ENCODE measurements around the gene CD93.

The CD93 gene

DNA sequence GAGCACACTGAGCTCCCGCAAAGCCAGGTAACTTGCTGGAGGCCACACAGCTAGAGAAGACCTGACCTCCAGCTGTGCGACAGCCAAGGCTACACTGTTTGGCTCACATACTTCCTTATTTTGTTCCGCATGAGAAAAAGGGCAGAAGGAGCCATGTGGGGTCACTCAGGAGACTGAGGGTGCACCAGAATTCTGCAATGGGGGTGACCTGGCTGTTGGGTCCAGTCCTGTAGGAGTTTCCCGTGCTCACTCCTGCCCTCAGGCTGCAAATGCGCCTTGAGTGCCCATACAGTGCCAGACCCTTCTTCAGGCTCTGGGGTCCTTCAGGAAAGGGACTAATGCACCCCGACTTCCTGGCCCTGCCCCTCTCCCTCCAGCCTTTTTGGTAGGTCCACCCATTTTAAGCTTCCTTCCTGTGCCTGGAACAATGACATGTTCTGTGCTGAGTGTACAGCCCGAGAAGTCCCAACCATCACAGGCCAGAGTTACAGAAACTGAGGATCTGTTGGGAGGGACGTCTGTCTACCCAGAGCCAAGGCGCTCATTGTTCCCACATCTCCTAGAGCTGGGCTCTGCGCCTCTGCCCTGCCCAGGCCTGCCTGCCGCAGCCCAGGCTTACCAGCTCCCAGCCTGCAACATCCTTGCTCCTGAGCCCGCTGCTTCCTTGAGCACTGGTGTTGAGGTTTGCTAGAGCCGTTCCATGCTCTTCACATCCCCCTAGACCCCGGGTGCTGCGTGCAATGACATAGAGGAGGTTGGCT, 33.5 kb upstream of the CD93 start:
- DNase-seq = no peak

DNA sequence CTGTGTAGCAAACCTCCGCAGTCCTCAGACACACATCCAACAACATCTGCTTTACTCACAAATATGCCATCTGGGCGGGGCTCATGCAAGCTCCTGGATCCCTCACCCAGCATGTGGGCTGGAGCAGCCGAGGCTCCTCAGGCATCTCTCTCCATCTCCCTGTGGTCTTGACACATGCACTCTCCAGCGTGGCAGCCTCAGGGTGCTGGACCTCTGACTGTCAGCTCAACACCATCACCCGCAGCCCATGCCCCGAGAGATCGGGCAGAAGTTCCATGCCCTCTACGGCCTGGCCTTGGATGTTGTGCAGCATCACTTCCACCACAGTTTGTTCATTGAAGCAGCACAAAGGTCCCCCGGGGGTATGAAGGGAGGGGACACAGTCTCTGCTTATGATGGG, 32.6 kb upstream of the CD93 start:
- no peak for DNase-seq

DNA sequence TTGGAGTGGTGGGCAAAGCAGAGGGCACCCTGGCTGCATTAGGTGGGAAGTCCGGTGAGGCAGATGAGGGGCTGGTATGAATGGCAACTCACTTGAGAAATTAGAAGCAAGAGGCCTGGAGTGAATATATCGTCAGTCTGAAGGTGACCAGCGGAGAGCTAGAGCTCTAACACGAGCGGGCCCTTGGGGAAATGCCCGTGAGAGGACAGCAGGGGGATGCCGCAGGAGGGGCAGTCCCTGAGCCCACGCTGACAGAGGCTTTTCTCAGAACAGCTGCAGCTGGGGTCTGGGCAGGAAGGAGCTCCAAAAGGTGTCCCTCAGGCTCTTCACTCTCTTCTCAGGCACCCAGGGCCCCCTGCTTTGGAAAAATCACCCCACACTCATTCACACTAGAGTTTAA, 32.0 kb upstream of the CD93 start:
- DNase-seq = no peak

DNA sequence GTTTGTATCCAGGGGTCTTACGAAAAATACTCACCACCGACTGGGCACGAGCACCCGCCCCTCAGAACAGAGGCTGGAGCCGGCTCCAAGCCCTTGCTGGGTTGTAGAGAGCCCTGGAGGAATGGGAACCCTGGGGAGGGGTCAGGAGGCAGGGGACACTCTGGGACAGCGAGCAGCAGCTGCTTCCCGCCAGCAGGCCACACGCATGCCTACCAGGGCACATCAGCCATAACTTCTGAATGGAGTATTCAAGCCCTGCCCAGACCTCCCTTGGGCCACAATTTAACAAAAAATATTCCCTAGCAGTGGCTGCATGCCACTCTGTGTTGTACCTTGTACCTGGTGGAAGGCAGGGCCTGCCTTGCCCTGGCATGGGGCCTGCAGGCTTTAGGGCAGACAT, 31.6 kb upstream of the CD93 start:
- no peak for DNase-seq

DNA sequence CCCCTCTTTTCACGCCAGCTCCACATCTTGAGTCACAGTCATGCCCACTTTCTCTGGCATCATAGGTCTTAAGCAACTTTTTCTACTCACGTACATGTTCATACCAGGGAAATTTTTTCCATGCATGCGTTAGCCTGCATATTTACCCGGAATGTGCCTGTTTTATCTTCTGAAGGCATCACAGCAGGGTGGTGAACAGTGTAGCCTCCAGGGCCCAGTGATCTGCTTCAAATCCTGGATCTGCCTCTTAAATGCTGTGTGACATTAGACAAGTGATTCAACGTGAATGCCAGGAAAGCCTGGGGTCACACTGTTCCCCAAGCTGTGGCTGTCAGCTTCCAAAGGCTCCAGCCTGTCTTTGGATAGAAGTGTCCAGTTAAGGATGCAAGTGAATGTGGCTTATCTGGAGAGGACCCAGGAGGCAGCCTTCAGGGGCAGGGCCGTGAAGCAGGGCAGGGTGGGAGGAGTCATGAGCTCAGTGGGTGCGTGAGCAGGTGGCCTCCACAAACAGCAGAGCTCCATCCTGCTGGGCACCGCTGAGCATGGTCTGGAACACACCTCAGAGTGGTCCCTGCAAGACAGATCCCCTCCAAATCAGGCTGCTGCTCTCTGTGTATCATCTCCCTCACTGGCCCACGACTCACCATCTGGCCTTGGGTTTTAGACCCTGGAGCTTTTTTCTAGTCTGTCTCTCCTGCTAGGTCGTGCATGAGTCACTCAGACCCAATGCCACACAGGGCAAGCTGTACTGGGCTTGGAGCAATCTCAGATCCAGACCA, 30.4 kb upstream of the CD93 start:
- no peak for DNase-seq

DNA sequence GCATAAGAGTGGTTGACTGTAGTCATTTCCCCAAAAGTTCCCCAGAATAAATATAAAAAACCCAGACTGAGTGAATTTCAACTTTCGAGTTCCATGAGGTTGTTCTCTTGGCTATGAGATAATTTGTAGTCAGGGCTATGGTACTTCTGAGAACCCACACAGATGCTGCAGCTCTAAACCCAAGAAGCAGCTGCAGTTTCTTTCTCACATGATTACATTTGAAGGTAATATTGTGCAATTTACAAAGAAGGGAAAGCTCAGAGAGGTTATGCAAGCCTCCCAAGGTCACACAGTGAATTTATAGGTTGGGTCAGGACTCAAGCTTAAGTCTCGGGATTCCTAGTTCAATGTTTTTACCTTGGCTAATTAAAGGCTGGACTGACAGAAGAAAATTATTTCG, 29.7 kb upstream of the CD93 start:
- DNase-seq = no peak

DNA sequence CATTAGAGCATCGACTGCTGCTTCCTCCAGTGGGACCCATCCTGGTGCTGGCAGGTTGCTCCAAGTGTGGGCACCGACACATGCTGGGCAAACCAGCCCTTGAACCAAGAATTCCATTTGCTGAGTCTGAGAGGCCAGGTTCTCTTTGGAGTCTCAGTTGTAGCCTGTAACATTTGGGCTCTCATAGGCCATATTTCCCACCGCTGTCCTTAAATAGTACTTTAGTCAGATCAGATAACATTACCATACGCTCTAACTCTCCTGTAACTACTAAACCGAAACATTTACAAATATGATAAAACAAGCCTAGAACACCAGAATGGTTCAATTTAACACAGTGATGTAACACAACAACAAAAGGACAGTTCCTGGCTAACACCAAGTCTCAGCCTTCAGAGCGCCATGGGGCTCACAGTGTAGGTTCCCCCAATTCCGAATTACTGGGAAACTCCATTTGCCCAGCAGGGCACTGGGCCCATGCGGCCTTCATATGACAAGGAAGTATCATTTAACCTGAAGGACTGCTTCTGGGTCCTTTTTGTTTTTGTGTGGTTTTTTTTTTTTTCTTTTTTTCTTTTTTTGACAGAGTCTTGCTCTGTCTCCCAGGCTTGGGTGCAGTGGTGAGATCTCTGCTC, 28.4 kb upstream of the CD93 start:
- no peak for DNase-seq

DNA sequence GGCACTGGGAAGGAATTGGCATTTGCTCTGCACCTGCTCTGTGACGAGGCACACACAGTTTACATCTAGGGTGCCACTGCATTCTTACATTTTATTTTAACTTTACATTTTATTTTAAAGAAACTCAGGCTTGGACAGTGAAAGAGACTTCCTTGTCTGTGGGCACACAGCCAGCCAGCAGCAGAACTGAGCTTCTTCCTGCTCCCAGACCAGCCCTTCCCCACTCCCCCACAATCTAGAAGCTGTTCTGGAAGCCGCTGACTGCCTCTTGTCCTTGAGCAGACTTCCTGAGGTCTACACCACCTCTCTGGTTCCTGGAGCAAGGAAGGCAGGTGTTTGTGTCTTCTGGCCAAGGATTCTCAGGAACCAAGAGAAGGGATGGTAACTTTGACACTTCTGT, 27.9 kb upstream of the CD93 start:
- DNase-seq = no peak

DNA sequence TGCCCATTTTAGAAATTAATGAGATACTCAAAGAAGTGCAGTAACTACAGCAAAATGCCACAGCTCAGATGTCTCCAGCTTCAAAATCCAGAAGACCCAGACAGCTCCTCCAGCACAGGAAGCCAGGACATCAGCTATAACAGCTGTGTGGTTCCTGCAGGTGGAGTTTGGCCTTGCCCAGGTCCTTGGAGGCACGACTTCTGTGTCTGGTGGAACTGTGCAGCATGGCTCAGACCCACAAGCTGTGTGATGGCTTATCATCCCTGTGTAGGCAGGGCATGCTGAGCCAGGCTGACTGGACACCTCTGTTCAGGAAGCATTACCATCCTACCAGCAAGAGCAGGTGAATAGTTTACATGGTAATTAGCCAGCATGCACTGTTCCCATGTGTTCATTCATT, 26.5 kb upstream of the CD93 start:
- no peak for DNase-seq

DNA sequence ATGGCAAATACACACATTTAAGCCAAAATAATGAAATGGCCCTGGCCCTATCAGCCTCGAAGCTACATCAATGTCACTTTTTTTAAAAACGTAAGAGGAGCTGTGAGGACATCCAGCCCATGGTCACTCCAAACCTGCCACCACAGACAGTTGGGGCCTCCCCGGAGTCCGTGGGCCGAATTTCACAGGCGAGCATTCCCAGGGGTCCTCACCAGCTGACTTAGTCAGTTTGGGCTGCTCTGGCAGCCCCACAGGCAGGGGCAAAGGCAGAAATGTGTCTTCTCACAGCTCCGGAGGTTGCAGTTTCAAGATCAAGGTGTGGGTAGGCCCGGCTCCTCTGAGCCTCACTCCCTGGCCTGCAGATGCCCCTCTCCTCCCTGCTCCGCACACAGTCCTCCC, 25.8 kb upstream of the CD93 start:
- DNase-seq = no peak

DNA sequence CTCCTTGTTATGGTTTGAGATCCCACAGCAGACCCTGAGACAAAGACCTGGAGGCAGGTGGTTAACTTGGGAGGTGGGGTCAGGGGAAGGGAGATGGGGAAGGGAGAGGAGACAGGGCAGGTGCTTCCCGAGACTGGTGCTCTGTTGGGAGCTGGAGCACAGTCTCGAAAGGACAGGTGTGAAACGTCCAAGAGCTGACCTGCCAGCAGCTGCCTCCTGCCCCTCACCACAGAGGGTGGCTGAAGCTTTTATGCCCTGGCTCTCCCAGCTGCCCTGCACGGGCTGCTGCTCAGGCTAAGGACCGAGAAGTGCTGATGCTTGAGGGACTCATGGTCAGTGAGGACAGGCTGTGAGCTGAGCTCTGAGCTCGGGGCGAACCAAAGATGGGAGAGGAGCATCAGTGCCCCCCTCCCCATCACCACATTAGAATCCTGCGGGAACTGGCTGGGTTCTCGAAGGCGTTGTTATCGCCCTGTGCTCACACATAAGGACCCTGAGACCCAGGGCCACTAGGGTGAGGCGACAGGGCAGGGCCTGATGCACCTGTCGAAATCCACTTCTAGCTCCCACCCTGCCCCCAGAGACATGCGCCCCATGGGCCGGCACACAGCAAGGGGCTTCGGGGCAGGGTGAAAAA, 25.3 kb upstream of the CD93 start:
- DNase-seq = no peak

DNA sequence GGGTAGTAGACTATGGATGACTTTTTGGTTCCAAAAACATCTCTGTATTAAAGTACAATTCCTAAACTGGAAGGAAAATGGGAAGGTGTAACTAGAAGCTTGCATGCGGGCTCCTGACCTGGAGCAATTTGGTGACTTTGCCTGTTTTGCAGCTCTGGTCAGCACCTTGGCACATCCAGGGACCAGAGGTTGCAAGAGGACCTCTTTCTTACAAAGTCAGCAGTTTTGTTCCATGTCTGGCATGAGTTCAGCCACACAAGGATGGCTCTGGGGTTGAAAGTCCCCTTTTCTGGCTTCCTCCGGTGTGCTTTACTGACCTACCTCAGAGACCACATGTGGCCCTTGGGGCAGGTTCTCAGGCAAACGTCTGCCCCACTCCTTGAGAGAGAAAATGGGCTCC, 22.7 kb upstream of the CD93 start:
- DNase-seq = no peak

DNA sequence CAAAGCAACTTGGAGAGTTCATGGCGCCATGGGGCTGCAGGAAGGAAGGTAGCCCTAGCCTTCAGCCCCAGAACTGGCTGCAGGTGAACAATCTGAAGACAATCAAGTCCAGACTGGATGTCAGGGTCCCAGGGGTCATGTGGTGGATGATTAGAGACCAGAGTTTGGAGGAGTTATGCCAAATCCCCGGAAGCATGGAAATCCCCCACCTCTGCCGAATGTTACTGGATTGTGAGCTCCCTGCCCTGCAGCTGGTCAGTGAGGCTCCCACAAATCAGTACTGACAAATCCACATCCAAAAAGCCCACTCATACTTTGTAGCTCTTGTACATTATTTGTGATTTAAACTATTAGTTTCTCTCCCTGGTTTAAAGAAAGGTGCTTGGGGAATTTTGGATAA, 21.3 kb upstream of the CD93 start:
- DNase-seq = no peak

DNA sequence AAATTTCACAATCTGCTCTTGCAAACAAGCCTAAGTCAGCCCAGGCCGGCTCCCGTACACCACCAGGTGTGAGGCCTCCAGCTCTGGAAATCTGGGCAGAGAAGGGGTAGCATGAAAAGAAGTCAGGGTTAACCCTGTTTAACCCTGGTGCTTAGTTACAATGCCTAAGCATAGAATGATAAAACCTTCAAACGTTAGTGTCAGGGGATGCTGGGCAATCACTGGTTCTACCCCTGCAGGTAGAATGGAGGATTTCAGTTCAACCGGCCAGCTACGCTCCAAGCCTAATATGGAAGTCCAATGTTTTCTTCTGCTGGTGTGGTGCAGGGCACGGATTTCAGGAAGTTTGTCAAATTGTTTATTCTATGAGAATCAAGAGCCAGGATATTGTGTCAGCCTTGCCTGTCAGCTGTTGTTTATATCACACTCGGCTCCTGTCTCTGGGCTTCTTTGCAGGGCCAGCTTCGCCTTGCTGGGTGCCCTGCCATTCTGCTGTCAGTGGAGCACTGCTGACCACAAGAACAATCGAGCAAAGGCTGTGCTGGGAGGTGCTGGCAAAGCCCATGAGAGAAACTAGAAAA, 20.2 kb upstream of the CD93 start:
- DNase-seq = no peak

DNA sequence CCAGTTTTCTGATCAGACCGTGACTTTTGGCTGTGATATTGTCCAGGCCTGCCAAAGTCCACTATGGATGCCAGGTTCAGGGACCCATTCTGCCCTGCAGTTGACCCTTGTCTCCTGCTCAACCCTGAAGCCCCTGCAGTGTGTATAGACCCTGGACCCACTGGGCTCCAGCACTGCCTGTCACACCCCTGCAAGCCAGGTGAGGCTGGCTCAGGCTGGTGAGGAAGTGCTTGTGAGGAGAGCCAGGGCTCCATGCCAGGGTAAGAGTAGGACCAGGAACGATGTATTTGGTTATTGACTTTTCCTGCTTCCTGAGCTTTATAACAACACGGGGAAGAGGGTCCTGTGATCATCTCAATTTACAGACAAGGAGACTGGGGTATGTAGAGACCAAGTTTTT, 19.1 kb upstream of the CD93 start:
- no peak for DNase-seq

DNA sequence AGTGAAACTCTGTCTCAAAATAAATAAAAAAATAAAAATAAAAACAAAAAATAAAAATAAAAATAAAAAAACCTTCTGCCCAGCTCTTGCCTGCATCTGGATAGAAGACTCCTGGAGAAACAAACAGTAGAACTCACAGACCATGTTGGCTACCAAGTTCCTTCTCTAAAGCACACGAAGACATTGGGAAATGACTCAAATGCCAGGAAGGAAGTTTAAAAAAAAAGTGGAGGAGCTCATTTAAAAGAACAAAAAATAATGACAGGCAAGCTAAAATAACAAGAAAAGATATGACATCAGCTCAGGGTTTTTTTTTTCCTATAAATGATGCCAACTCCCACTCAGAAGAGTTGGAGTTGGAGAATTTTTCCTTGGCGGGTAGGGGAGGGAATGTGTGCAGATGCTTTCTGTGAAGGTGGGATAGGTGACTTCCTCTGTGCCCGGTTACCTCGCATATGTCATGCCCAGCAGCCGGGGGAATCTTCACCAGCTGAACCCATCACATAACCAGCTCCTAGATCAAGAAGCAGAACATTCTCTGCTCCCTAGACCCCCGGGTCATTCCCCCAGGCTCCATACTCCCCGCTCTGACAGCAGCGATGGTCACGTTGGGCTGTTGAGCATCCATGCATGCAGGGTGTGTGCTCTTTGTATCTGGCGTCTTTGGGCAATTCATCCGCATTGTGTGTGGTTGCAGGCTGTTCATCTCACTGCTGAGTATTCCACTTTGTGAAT, 17.3 kb upstream of the CD93 start:
- no peak for DNase-seq

DNA sequence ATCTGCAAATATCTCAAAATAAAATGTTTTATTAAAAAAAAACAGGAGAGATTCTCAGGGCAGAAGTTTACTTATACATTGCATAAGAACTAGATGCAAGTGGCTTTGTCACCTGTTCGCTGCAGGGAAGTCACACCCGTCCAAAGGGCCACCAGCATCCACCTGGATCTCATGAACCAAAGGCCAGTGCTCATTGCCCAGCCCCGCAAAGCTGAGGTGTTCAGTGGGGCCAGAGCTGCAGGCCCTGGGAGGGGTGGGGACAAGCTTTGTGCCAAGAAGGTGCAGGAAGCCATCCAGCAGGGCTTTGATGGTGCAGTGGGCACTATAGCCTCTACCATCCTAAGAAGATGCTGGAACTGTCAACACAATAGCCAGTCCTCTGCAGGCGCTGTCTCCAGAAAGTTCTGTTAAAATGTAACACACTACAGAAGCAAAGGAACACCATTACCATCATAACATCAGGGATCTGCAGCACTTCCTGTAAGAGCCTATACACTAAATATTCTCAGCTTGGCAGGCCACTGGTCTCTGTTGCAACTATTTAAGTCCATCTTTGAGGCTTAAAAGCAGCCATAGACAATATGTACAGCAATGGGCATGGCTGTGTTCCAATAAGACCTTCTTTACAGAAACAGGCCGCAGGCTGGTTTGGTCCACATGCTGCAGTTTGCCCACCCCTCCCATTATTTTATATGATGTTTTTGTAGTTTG, 15.7 kb upstream of the CD93 start:
- DNase-seq = no peak

DNA sequence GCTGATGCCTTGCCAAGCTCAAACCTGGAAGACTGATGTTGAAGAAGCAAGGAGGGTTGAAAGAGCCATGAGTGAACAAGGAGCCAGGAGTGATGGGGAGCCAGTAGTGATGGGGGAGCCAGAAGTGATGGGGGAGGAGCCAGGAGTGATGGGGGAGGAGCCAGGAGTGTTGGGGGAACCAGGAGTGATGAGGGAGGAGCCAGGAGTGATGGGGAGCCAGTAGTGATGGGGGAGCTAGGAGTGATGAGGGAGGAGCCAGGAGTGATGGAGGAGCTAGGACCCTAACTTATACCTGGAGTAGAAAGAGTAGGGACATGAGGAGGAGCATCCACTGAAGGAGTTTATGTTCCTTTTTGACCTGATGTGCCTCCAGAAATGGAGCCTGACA, 14.6 kb upstream of the CD93 start:
- no peak for DNase-seq

DNA sequence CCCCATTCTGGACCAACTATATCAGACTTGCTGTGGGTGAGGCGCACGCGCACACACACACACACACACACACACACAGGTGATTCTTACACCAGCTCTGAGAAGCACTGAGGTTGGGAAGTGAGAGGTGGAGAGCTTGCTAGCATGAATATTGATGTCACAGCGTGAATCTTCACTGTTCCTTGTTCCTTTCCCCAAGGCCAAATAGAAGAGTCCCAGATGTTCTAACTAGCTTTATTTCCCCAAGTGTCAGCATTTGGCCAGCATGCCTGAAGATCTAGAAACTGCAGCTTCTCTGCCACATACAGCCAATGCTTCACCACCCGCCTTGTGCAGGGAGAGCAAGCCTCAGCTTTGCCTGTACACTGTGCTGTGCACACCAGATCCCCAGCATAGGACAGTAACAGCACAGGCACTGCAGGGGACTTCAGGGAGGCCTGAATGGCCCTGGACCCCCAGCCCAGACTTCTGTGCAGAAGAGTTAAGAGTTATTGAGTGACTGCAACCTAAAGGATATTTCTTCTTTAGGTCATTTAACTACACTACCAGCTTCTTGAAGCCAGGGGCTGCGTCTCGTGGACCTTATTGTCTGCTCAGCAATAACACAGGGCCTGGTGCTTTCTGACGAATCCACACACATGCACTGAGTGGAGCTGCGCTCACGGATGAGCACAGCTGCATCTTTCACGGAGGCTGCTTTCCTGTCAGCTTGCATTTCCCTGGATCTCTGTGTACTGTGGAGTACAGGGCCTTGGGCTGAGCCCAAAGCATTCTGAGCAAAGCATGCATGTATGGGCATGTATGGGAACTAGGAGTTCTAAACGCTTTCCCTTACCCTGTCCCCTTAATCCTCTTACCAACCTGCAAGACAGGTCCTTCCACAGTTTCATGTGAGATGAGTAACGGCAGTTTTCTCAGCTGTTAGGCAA, 13.9 kb upstream of the CD93 start:
- no peak for DNase-seq

DNA sequence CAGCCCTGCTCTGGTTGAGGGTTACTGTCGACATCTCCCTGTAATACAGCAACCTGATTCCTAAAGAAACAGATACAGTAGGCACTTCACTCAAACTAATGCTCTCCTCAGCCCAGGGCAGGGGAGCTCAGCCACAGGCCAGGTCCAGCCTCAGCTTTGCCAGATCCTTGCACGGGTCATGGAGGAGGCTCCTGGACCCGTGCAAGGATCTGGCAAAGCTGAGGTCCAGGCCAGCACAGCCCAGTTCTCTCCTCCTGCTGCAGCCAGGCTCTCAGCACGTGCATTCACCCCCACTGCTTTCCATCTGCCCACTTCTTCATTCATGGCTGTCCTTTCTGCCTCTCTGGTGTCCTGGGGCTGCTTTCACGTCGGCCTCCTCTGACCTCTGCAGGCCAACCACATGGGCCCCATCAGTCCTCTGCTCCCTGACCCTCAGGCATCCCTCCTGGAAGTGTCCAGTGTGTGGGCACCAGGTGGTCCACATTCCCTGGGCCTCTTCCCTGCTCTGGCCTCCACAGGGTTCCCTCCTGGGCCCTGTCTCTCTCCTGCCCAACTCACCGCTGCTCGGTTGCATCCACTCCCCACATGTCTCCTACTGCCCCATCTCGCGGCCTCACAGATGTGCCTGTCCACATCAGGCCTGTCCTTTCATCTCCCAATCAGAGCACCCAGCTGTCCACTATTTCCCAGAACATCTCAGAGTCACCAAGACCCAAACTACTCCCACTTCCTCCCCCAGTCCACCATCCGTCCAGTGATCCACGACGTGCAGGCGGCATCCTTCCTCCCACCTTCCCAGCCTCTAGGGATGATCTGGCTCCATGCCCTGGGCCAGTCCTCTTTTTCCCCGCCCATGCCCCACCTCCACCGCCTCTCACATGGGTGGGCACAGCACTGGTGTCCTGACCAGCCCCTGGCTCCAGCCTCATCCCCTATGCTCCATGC, 11.8 kb upstream of the CD93 start:
- no peak for DNase-seq
